Left ventricle myocardium inferior (tissue), 1 donor: ENCODE measurements around the gene SART1. TPM values are rescaled to one million over a fixed set of nuclear protein-coding genes. Genes with fewer than 3 reads are reported as not detected.

ENCODE experiments used
- DNase-seq: peaks from one replicate; pipeline ENCODE4 v3.0.0-alpha.2; 2020
- H3K27ac ChIP-seq: fragments of 200-600 bp; replicated peaks from 2 replicates; pipeline ENCODE4 v1.8.0; 2021
- H3K27me3 ChIP-seq: fragments of 200-600 bp; 2 replicates; pipeline ENCODE4 v1.8.0; 2021; ENCODE audit warnings: low read depth
- H3K36me3 ChIP-seq: fragments of 200-600 bp; 2 replicates; pipeline ENCODE4 v1.8.0; 2021
- H3K4me1 ChIP-seq: fragments of 200-600 bp; 2 replicates; pipeline ENCODE4 v1.8.0; 2021
- H3K4me3 ChIP-seq: fragments of 200-600 bp; 2 replicates; pipeline ENCODE4 v1.8.0; 2021; ENCODE audit warnings: mild to moderate bottlenecking, moderate library complexity
- H3K9me3 ChIP-seq: fragments of 200-600 bp; replicated peaks from 2 replicates; pipeline ENCODE4 v1.8.0; 2021
- intact Hi-C: fragments of 100-400 bp; cut with micrococcal nuclease; formaldehyde crosslinking; loops from one replicate; pipeline ENCODE4 v1.11.0; 2022
- total RNA-seq: library from RNA; stranded (reverse); fragmentation: NEBNext Ultra II Directional; extraction: Animal tissue kit (Norgen Biotek cat#: 25700); gene quantifications from one replicate; pipeline ENCODE4 v1.2.1, GENCODE V29; 2021
- TF ChIP-seq, protein P1 (sequence below): fragments of 200-600 bp; IDR thresholded peaks from 2 replicates; pipeline ENCODE4 v1.8.0; 2021; ENCODE audit warnings: antibody characterized with exemption, mild to moderate bottlenecking, borderline replicate concordance
- donor health status: DM: no; HTN: yes; CAD: no; lungs with severe emphysema.

SART1 gene
- total RNA-seq, 1 donor from 2014 or later = 30.7 TPM

DNA sequence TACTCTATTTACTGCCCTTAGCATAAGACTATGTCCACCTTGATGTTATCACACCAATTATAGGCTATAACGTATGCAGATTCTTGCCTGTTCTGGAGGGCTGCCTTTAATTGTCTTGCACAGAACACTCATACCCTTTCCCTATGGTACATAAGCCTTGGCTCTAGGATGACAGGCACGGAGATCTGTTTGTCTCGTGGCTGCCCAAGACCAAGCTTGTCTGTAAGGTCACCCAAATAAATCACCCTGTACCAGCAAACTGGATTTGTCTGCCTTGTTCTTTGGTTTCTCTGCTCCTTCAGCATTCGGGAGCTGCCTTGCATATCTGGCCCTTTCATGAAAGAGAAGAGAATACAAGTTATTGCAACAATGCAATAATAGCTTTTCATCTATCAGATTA, 23.8 kb upstream of the SART1 start:
- Histone ChIP-seq H3K27me3 (peaks cover 61% of the 10 kb centered on the region), H3K27ac (no peak overlapping the region), H3K9me3 (no peaks in the 10 kb centered on the region), H3K36me3 (no peaks in the 10 kb centered on the region), H3K4me1 (no peaks in the 10 kb centered on the region), H3K4me3 (no peak overlapping the region)
- TF ChIP-seq, protein P1, sequence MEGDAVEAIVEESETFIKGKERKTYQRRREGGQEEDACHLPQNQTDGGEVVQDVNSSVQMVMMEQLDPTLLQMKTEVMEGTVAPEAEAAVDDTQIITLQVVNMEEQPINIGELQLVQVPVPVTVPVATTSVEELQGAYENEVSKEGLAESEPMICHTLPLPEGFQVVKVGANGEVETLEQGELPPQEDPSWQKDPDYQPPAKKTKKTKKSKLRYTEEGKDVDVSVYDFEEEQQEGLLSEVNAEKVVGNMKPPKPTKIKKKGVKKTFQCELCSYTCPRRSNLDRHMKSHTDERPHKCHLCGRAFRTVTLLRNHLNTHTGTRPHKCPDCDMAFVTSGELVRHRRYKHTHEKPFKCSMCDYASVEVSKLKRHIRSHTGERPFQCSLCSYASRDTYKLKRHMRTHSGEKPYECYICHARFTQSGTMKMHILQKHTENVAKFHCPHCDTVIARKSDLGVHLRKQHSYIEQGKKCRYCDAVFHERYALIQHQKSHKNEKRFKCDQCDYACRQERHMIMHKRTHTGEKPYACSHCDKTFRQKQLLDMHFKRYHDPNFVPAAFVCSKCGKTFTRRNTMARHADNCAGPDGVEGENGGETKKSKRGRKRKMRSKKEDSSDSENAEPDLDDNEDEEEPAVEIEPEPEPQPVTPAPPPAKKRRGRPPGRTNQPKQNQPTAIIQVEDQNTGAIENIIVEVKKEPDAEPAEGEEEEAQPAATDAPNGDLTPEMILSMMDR = no peak
- intact Hi-C loops = no loop called here
- no peak for DNase-seq

- no peak for DNase-seq
- intact Hi-C loops = no loop called here
- Histone ChIP-seq H3K27me3 (peaks cover 48% of the 10 kb centered on the region), H3K27ac (peak overlapping the region; percentile 19), H3K4me3 (no peak overlapping the region), H3K36me3 (no peaks in the 10 kb centered on the region), H3K9me3 (no peaks in the 10 kb centered on the region), H3K4me1 (no peaks in the 10 kb centered on the region)
- TF ChIP-seq, protein P1 = no peak
These were observed 19.7 kb upstream of the SART1 start for GRCh38 chr11:65941720-65942310.

DNA sequence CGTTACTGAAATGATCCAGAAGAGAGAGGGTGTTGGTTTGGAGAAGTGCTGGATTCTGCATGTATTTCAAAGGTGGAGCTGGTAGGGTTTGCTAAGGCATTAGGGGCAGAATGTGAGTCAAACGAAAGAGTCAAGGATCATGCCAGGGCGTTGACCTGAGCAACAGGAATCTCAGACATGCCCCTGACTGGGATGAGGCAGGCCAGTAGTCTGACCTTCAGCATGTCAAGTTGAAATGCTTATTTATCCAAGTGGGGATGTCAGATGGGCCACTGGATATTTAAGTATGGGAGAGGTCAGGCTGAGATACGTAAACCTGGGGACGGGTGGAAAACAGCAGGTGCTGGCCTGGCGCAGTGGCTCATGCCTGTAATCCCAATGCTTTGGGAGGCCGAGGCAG, 19.0 kb upstream of the SART1 start:
- H3K9me3 ChIP-seq = no peaks in the 10 kb centered on the region
- no peak overlapping the region for H3K4me3 ChIP-seq
- no peak overlapping the region for H3K27ac ChIP-seq
- intact Hi-C loops = no loop called here
- peaks cover 48% of the 10 kb centered on the region for H3K27me3 ChIP-seq
- TF ChIP-seq, protein P1 = no peak
- H3K4me1 ChIP-seq = no peaks in the 10 kb centered on the region
- H3K36me3 ChIP-seq = no peaks in the 10 kb centered on the region
- no peak for DNase-seq

DNA sequence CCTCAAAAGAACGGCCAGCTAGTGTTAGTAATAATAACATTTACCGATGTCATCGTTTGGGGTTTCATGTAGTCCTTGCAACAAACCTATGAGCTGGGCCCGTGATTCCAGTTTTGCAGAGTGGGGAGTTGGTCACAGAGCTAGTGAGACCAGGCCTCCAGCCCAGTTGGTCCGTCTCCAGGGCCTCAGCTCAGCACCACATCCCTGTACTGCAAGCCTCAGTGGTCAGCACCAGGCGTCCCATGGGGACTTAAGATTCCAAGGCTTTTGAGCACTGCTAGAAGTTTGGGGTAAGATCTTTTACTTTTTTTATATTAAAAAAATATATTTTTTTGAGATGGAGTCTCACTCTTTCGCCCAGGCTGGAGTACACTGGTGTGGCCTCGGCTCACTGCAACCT, 17.3 kb upstream of the SART1 start:
- intact Hi-C loops = no loop called here
- DNase-seq = no peak
- TF ChIP-seq, protein P1 = no peak
- H3K36me3 ChIP-seq = no peaks in the 10 kb centered on the region
- peaks cover 38% of the 10 kb centered on the region for H3K27me3 ChIP-seq
- no peak overlapping the region for H3K27ac ChIP-seq
- no peaks in the 10 kb centered on the region for H3K9me3 ChIP-seq
- no peaks in the 10 kb centered on the region for H3K4me1 ChIP-seq
- no peak overlapping the region for H3K4me3 ChIP-seq

DNA sequence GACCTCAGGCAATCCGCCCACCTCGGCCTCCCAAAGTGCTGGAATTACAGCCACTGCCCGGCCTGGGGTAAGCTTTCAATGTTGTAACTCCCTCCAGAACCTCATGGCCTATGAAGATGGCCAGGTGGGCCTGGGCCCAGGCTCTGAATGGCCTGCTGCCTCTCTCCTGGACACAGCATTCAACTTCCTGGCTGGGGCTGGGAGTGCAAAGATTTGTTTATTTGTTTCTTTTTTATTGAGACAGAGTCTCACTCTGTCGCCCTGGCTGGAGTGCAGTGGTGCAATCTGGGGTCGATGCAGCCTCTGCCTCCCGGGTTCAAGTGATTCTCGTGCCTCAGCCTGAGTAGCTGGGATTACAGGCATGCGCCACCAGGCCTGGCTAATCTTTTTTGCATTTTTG, 16.8 kb upstream of the SART1 start:
- Histone ChIP-seq H3K27ac (no peak overlapping the region), H3K4me3 (no peak overlapping the region), H3K4me1 (no peaks in the 10 kb centered on the region), H3K27me3 (peaks cover 38% of the 10 kb centered on the region), H3K36me3 (no peaks in the 10 kb centered on the region), H3K9me3 (no peaks in the 10 kb centered on the region)
- intact Hi-C loops = no loop called here
- DNase-seq = no peak
- TF ChIP-seq, protein P1 = no peak
